Neuronal stem cell (in vitro differentiated cells): ENCODE results near the gene SNX2. TPM values are rescaled to one million over a fixed set of nuclear protein-coding genes. Genes with fewer than 3 reads are reported as not detected.

ENCODE experiments used
- DNase-seq: peaks from one replicate; pipeline ENCODE4 v3.0.0-alpha.2; 2013; ENCODE audit warnings: low spot score
- H2AFZ ChIP-seq: one replicate; pipeline ENCODE4 v1.6.1; 2013; ENCODE audit warnings: mild to moderate bottlenecking, low read length, inconsistent platforms
- H2AK5ac ChIP-seq: 2 replicates; pipeline ENCODE4 v1.6.1; 2013; ENCODE audit warnings: low read depth, mild to moderate bottlenecking, inconsistent platforms, low read length, moderate library complexity, mixed read lengths
- H2BK120ac ChIP-seq: 2 replicates; pipeline ENCODE4 v1.6.1; 2013; ENCODE audit warnings: low read depth, mild to moderate bottlenecking, inconsistent platforms, low read length, moderate library complexity, mixed read lengths
- H2BK12ac ChIP-seq: one replicate; pipeline ENCODE4 v1.6.1; 2013; ENCODE audit warnings: low read length, inconsistent platforms
- H2BK15ac ChIP-seq: 2 replicates; pipeline ENCODE4 v1.6.1; 2013; ENCODE audit warnings: mild to moderate bottlenecking, low read length, inconsistent platforms, mixed read lengths
- H2BK5ac ChIP-seq: one replicate; pipeline ENCODE4 v1.6.1; 2013; ENCODE audit warnings: inconsistent platforms, mild to moderate bottlenecking, low read length, moderate library complexity
- H3K14ac ChIP-seq: one replicate; pipeline ENCODE4 v1.6.1; 2013; ENCODE audit warnings: low read length, inconsistent platforms
- H3K18ac ChIP-seq: 2 replicates; pipeline ENCODE4 v1.6.1; 2013; ENCODE audit warnings: low read length, inconsistent platforms
- H3K23ac ChIP-seq: 2 replicates; pipeline ENCODE4 v1.6.1; 2013; ENCODE audit warnings: low read depth, mild to moderate bottlenecking, mixed read lengths, low read length, inconsistent platforms; ENCODE audit not compliant: poor library complexity
- H3K27ac ChIP-seq: replicated peaks from 3 replicates; pipeline ENCODE4 v1.5.1; 2013; ENCODE audit warnings: low read length, inconsistent platforms
- H3K27me3 ChIP-seq, 3 experiments: 2 replicates each; pipeline ENCODE4 v1.6.1; 2013; ENCODE audit warnings: low read length in 3 of 3, mild to moderate bottlenecking in 2 of 3, inconsistent platforms in 1 of 3, low read depth in 1 of 3, mixed read lengths in 1 of 3, moderate library complexity in 1 of 3; ENCODE audit not compliant: control insufficient read depth in 3 of 3, insufficient read depth in 3 of 3
- H3K36me3 ChIP-seq, 2 donors: replicated peaks in 1 of 2; 2 replicates each; pipeline ENCODE4 v1.6.1; 2013; ENCODE audit warnings: low read length in 2 of 2; ENCODE audit not compliant: control insufficient read depth in 2 of 2, insufficient read depth in 2 of 2
- H3K4ac ChIP-seq: 2 replicates; pipeline ENCODE4 v1.6.1; 2013; ENCODE audit warnings: inconsistent platforms, mild to moderate bottlenecking, low read length, moderate library complexity
- H3K4me1 ChIP-seq, 2 donors: 1 replicate in 1 of 2; 2 replicates in 1 of 2; pipeline ENCODE4 v1.6.1; 2013; ENCODE audit warnings: low read length in 2 of 2, low read depth in 1 of 2; ENCODE audit not compliant: control insufficient read depth in 2 of 2, insufficient read depth in 1 of 2
- H3K4me2 ChIP-seq: one replicate; pipeline ENCODE4 v1.6.1; 2013; ENCODE audit warnings: mild to moderate bottlenecking, low read length, inconsistent platforms; ENCODE audit not compliant: insufficient read depth, poor library complexity, severe bottlenecking
- H3K4me3 ChIP-seq, 2 donors: 2 replicates each; pipeline ENCODE4 v1.5.1; 2013; ENCODE audit warnings: low read length in 2 of 2, mild to moderate bottlenecking in 2 of 2, inconsistent platforms in 1 of 2, moderate library complexity in 1 of 2
- H3K79me1 ChIP-seq: one replicate; pipeline ENCODE4 v1.6.1; 2013; ENCODE audit warnings: low read depth, mild to moderate bottlenecking, inconsistent platforms, low read length, moderate library complexity
- H3K9ac ChIP-seq: one replicate; pipeline ENCODE4 v1.6.1; 2013; ENCODE audit warnings: mild to moderate bottlenecking, low read depth, low read length, inconsistent platforms; ENCODE audit not compliant: poor library complexity
- H3K9me3 ChIP-seq, 2 donors: replicated peaks in 1 of 2; 2 replicates each; pipeline versions ENCODE3 to v1.6.1; 2013; ENCODE audit warnings: low read length in 2 of 2, mild to moderate bottlenecking in 2 of 2, inconsistent platforms in 1 of 2, low read depth in 1 of 2, mixed read lengths in 1 of 2, moderate library complexity in 1 of 2; ENCODE audit not compliant: control insufficient read depth in 2 of 2, insufficient read depth in 1 of 2
- H4K8ac ChIP-seq: one replicate; pipeline ENCODE4 v1.6.1; 2013; ENCODE audit warnings: low read depth, mild to moderate bottlenecking, inconsistent platforms, low read length, moderate library complexity
- H4K91ac ChIP-seq: one replicate; pipeline ENCODE4 v1.6.1; 2013; ENCODE audit warnings: low read length, low read depth, mild to moderate bottlenecking, inconsistent platforms; ENCODE audit not compliant: poor library complexity
- WGBS, 2 donors: extraction: QIAGEN DNeasy Blood & Tissue Kit; methylation state at CpG; one replicate each; pipeline ENCODE4 v1.1.7; 2013; ENCODE audit warnings: missing lambda C conversion rate in 2 of 2, mixed read lengths in 1 of 2; ENCODE audit not compliant: insufficient read length in 2 of 2, insufficient replicate concordance in 1 of 2; ENCODE audit errors: extremely low coverage in 2 of 2; 5-methylcytosine and 5-hydroxymethylcytosine counted together
- polyA plus RNA-seq, 2 experiments: library from polyadenylated mRNA; stranded (reverse); fragments of 200-250 nt; gene quantifications; one replicate each; pipeline ENCODE4 v1.2.3, GENCODE V29; 2013

SNX2 gene, protein sequence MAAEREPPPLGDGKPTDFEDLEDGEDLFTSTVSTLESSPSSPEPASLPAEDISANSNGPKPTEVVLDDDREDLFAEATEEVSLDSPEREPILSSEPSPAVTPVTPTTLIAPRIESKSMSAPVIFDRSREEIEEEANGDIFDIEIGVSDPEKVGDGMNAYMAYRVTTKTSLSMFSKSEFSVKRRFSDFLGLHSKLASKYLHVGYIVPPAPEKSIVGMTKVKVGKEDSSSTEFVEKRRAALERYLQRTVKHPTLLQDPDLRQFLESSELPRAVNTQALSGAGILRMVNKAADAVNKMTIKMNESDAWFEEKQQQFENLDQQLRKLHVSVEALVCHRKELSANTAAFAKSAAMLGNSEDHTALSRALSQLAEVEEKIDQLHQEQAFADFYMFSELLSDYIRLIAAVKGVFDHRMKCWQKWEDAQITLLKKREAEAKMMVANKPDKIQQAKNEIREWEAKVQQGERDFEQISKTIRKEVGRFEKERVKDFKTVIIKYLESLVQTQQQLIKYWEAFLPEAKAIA
- polyA plus RNA-seq (2013, experiment 1 of 2), result 59.1 TPM
- polyA plus RNA-seq (2013, experiment 2 of 2), result 57.9 TPM

DNA sequence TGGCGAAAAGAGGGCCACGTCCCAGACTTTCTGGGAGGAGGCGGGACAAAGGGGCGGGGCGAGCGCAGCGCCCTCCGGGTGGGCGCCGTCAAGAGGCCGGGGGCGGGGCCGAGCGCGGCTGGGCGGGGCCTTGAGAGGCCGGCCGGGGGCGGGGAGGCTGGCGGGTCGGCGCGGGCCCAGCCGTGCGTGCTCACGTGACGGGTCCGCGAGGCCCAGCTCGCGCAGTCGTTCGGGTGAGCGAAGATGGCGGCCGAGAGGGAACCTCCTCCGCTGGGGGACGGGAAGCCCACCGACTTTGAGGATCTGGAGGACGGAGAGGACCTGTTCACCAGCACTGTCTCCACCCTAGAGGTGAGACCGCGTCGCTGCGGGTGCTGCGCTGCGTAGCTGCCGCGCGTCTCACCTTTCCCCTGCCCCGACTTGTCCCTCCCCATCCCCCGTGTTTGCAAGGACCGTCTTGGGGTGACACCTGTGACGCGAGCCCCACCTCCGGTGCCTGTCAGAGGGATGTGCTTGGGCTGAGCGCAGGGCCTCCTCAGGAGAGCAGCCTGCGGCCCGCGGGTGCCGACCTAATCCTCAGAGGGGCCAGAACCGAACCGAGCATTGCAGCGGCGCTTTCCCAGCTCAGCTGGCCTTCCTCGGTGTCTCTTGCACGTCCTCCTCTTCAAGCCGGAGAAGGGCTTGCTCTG, at the start of gene SNX2:
TSS of gene SNX2 (plus strand) at position 220 of the 689 bp plus-strand sequence. CDS start at position 244, 24 bp downstream.
- no CpG with 5 or more reads among the region's 67 CpGs for WGBS, 2 donors
- H4K8ac ChIP-seq, result no peak within 1 kb of the TSS

DNA sequence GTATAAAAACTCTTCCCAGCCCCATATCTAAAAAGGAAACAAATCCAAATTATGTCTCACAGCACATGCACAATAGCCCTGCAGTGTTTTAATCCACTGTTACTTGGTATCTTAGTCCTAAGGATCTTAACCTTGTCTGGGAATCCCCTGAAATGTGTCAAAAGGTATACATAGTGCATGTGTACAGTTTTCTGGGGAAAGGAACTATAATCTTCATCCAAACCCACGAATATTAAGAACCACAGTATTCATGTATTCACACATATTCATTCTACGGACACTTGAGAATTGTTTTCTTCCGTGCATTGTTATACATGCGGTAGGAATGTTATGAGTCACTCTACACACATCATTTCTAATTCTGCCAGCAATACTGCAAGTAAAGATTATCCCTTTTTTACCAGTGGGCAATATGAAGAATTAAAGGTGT, 47.8 kb upstream of the SNX2 start:
- Histone ChIP-seq H3K4me1 (no peaks in the 10 kb centered on the region), H3K23ac (no peak overlapping the region), H3K14ac (no peak overlapping the region), H2AK5ac (no peak overlapping the region), H3K27ac (no peak overlapping the region), H3K4me2 (no peak overlapping the region), H2BK15ac (no peak overlapping the region), H3K4me3 (no peak overlapping the region), H3K36me3 (no peaks in the 10 kb centered on the region), H2AFZ (no peak overlapping the region), H3K4ac (no peak overlapping the region), H2BK12ac (no peak overlapping the region), H2BK5ac (no peak overlapping the region), H3K27me3 (no peaks in the 10 kb centered on the region), H3K9me3 (no peaks in the 10 kb centered on the region), H4K8ac (no peak overlapping the region), H3K79me1 (no peaks in the 10 kb centered on the region), H2BK120ac (no peak overlapping the region), H4K91ac (no peak overlapping the region), H3K18ac (no peak overlapping the region), H3K9ac (no peak overlapping the region)
- DNase-seq, result no peak
- WGBS, 2 donors, result no CpG with 5 or more reads among the region's 4 CpGs

More for the DNA sequence above, at the start of gene SNX2:
- H3K27ac ChIP-seq, result peak within 1 kb of the TSS; percentile 66
- H3K18ac ChIP-seq, result peak within 1 kb of the TSS; percentile 89
- H3K9ac ChIP-seq, result peak within 1 kb of the TSS; percentile 92
- peaks cover 3% of the 10 kb centered on the region for H3K79me1 ChIP-seq
- no peak within 1 kb of the TSS for H2BK15ac ChIP-seq
- H2BK120ac ChIP-seq, result no peak within 1 kb of the TSS
- peak within 1 kb of the TSS; percentile 90 for H3K23ac ChIP-seq
- peaks cover 0 to 15% (median 0%) of the 10 kb centered on the region in 3 experiments for H3K27me3 ChIP-seq
- DNase-seq, result peak; percentile 83
- H2AK5ac ChIP-seq, result no peak within 1 kb of the TSS
- H2BK5ac ChIP-seq, result no peak within 1 kb of the TSS
- peak within 1 kb of the TSS; percentile 98 for H2AFZ ChIP-seq
- no peak within 1 kb of the TSS for H3K14ac ChIP-seq
- H4K91ac ChIP-seq, result no peak within 1 kb of the TSS
- H3K9me3 ChIP-seq, result peaks cover 0 to 4% of the 10 kb centered on the region in 2 donors
- peak within 1 kb of the TSS; percentile 96 to 98 for H3K4me3 ChIP-seq
- H3K4ac ChIP-seq, result no peak within 1 kb of the TSS
- no peak within 1 kb of the TSS for H2BK12ac ChIP-seq
- peak within 1 kb of the TSS; percentile 54 for H3K4me2 ChIP-seq
- no peaks in the 10 kb centered on the region for H3K36me3 ChIP-seq
- peaks cover 7 to 8% of the 10 kb centered on the region in 2 donors for H3K4me1 ChIP-seq

DNA sequence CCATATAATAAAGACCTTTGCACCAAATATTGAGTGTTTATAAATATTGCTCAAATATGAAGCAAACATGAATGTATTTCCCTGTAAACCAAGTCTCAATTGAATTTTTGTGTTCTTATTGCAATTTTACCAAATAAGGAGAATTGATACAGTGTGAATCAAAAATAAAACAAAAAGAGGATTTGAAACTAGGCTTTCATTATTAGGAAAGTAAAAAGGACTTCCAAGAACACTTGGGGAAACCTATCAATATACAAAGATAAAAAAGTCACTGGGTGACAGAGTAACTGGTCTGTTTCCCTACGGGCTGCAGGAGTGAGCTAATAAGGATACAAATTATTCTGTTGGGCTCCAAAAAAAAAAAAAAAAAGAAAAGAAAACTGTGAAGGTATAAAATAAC, 44.8 kb upstream of the SNX2 start:
- Histone ChIP-seq H2AK5ac (no peak overlapping the region), H3K36me3 (no peaks in the 10 kb centered on the region), H3K4me1 (no peaks in the 10 kb centered on the region), H3K4me3 (no peak overlapping the region), H2BK12ac (no peak overlapping the region), H3K18ac (no peak overlapping the region), H3K14ac (no peak overlapping the region), H4K8ac (no peak overlapping the region), H3K9ac (no peak overlapping the region), H3K79me1 (no peaks in the 10 kb centered on the region), H3K4ac (no peak overlapping the region), H2BK15ac (no peak overlapping the region), H3K4me2 (no peak overlapping the region), H2BK5ac (no peak overlapping the region), H3K27ac (no peak overlapping the region), H2BK120ac (no peak overlapping the region), H3K27me3 (no peaks in the 10 kb centered on the region), H3K23ac (no peak overlapping the region), H3K9me3 (no peaks in the 10 kb centered on the region), H2AFZ (no peak overlapping the region), H4K91ac (no peak overlapping the region)
- DNase-seq, result no peak
- no CpG with 5 or more reads among the region's 1 CpG for WGBS, 2 donors

DNA sequence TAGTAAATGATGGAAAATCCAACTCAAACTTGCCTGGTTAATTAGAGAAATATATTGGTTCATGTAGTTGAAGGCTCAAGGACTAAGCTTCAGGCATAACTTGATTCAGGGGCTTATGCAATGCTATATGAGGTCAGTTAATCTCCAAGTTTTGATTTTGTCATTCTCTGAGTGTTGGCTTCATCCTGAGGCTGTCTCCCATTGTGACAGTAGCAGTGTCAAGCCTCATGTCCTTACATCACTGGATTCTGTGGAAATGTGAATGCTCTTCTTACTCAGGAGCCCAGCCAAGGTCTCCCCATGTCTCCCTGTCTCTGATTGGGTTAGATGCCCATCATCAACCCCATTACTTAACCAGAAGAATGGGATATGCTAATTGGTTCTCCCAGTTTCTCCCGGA, 44.4 kb upstream of the SNX2 start:
- no peak overlapping the region for H3K4me2 ChIP-seq
- H3K9me3 ChIP-seq, result no peaks in the 10 kb centered on the region
- no peak overlapping the region for H2AK5ac ChIP-seq
- H3K9ac ChIP-seq, result no peak overlapping the region
- H3K4me1 ChIP-seq, result no peaks in the 10 kb centered on the region
- H3K4ac ChIP-seq, result no peak overlapping the region
- H3K27me3 ChIP-seq, result no peaks in the 10 kb centered on the region
- H3K79me1 ChIP-seq, result no peaks in the 10 kb centered on the region
- H3K4me3 ChIP-seq, result no peak overlapping the region
- no peak overlapping the region for H3K27ac ChIP-seq
- H4K91ac ChIP-seq, result no peak overlapping the region
- WGBS, 2 donors, result no CpG with 5 or more reads among the region's 1 CpG
- H3K18ac ChIP-seq, result no peak overlapping the region
- H2AFZ ChIP-seq, result no peak overlapping the region
- no peak overlapping the region for H2BK15ac ChIP-seq
- no peak overlapping the region for H2BK12ac ChIP-seq
- no peak overlapping the region for H4K8ac ChIP-seq
- H2BK120ac ChIP-seq, result no peak overlapping the region
- no peaks in the 10 kb centered on the region for H3K36me3 ChIP-seq
- DNase-seq, result no peak
- no peak overlapping the region for H2BK5ac ChIP-seq
- H3K23ac ChIP-seq, result no peak overlapping the region
- H3K14ac ChIP-seq, result no peak overlapping the region
